Ascending aorta (tissue), 2 donors: ENCODE results near the gene CCDC88A. TPM values are rescaled to one million over a fixed set of nuclear protein-coding genes. Genes with fewer than 3 reads are reported as not detected.

Experiments
- DNase-seq, 2 donors: peaks; one replicate each; pipeline ENCODE4 v3.0.0-alpha.2; 2019; ENCODE audit warnings: low spot score in 2 of 2
- H3K27ac ChIP-seq, 2 donors: fragments of 200-600 bp; sonication (generic); one replicate each; pipeline ENCODE4 v1.5.1; 2016 to 2017; ENCODE audit warnings: mild to moderate bottlenecking in 1 of 2
- H3K27me3 ChIP-seq: fragments of 200-600 bp; sonication (generic); one replicate; pipeline ENCODE4 v1.5.1; 2017
- H3K36me3 ChIP-seq, 2 donors: fragments of 200-600 bp; sonication (generic); one replicate each; pipeline ENCODE4 v1.5.1; 2016
- H3K4me1 ChIP-seq, 2 donors: fragments of 200-600 bp; sonication (generic); one replicate each; pipeline ENCODE4 v1.5.1; 2016 to 2017; ENCODE audit warnings: mild to moderate bottlenecking in 1 of 2
- H3K4me3 ChIP-seq, 2 donors: fragments of 200-600 bp; sonication (generic); one replicate each; pipeline ENCODE4 v1.5.1; 2016 to 2017; ENCODE audit warnings: mild to moderate bottlenecking in 1 of 2
- H3K9me3 ChIP-seq, 2 donors: fragments of 200-600 bp; sonication (generic); one replicate each; pipeline ENCODE4 v1.5.1; 2016
- intact Hi-C: fragments of 100-400 bp; cut with DNase I; formaldehyde crosslinking; loops from one replicate; pipeline ENCODE4 v1.15.1; 2023
- total RNA-seq: library from RNA; depleted of rRNA; stranded (reverse); fragments of >200 nt; gene quantifications from one replicate; pipeline ENCODE4 v1.1.0, GENCODE V29; 2016
- TF ChIP-seq, protein P1 (sequence below), 3 experiments: fragments of 200-600 bp in 2 of 3; fragments of 450-650 bp in 1 of 3; sonication (generic) in 2 of 3; IDR thresholded peaks; one replicate each; pipeline ENCODE4 v1.5.1; 2016 to 2019; ENCODE audit warnings: antibody characterized with exemption in 3 of 3, mild to moderate bottlenecking in 1 of 3, moderate library complexity in 1 of 3

The CCDC88A gene
- total RNA-seq, 1 donor from 2014 or later, result 39.2 TPM

DNA sequence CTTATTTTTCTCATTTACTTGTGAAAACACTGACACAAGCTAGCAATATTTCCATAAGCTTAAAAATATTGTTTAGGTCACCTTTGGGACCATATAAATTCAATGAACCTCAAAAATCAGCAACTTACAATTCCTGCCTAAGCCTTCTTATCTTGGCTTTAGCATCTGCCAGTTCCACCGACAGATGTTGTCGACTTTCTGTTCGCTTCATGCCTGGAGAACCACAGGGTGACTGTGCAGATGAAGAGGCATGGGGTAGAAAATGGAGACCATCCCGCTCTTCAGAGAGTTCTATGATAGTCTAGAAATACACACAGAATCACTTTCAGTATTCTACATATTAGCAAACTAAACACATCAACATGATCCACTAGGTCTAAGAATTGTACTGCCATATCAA, 64.2 kb downstream of the CCDC88A start:
- TF ChIP-seq, protein P1, sequence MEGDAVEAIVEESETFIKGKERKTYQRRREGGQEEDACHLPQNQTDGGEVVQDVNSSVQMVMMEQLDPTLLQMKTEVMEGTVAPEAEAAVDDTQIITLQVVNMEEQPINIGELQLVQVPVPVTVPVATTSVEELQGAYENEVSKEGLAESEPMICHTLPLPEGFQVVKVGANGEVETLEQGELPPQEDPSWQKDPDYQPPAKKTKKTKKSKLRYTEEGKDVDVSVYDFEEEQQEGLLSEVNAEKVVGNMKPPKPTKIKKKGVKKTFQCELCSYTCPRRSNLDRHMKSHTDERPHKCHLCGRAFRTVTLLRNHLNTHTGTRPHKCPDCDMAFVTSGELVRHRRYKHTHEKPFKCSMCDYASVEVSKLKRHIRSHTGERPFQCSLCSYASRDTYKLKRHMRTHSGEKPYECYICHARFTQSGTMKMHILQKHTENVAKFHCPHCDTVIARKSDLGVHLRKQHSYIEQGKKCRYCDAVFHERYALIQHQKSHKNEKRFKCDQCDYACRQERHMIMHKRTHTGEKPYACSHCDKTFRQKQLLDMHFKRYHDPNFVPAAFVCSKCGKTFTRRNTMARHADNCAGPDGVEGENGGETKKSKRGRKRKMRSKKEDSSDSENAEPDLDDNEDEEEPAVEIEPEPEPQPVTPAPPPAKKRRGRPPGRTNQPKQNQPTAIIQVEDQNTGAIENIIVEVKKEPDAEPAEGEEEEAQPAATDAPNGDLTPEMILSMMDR (IDR thresholded peaks at IDR 0.05), result no peak

DNA sequence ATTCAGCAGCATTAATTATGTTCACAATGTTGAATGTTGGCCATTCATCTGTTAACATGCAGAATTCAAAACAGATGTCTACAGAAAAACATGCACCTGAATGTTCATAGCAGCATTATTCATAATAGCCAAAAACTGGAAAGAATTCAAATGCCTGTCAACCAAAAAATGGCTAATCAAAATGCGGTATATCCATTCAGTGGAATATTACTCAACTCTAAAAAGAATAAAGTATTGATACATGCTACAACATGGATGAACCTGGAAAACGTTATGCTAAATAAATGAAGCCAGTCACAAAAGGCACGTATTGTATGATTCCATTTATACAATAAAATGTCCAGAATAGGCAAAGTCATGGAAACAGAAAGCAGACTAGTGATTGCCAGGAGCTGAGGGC, 68.0 kb downstream of the CCDC88A start:
- Histone ChIP-seq H3K27ac (no peak overlapping the region), H3K9me3 (no peaks in the 10 kb centered on the region), H3K4me1 (no peaks in the 10 kb centered on the region), H3K27me3 (no peaks in the 10 kb centered on the region), H3K36me3 (peaks cover 14 to 23% of the 10 kb centered on the region in 2 donors), H3K4me3 (no peak overlapping the region)
- intact Hi-C loops, result no loop called here
- DNase-seq, result no peak
- TF ChIP-seq, protein P1 (IDR thresholded peaks at IDR 0.05), result no peak

More for the DNA sequence above, 64.2 kb downstream of the CCDC88A start:
- DNase-seq, result no peak
- no peaks in the 10 kb centered on the region for H3K4me1 ChIP-seq
- H3K27me3 ChIP-seq, result no peaks in the 10 kb centered on the region
- no peak overlapping the region for H3K27ac ChIP-seq
- no peak overlapping the region for H3K4me3 ChIP-seq
- peaks cover 14 to 19% of the 10 kb centered on the region in 2 donors for H3K36me3 ChIP-seq
- no peaks in the 10 kb centered on the region for H3K9me3 ChIP-seq
- intact Hi-C loops, result no loop called here

DNA sequence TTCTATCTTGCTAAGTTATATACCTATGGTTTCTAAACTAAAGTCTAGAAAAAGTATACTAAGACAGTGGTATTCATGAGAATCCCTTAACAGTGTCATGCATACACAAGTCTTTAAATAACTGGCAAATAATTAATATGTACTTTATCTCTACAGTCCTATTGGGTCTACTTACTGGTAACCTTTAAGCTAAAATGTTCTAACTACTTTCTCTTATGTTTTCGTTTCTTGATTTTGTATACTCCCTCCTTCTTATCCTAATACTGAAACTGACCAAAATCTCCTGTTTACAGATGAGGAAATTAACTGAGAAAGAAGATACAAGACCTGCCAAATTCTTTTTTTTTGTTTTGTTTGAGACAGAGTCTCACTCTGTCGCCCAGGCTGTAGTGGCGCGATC, 74.6 kb downstream of the CCDC88A start:
- intact Hi-C loops, result no loop called here
- Histone ChIP-seq H3K4me3 (no peak overlapping the region), H3K9me3 (no peaks in the 10 kb centered on the region), H3K27me3 (no peaks in the 10 kb centered on the region), H3K4me1 (no peaks in the 10 kb centered on the region), H3K27ac (no peak overlapping the region), H3K36me3 (peaks cover 14 to 33% of the 10 kb centered on the region in 2 donors)
- TF ChIP-seq, protein P1 (IDR thresholded peaks at IDR 0.05), result no peak
- DNase-seq, result no peak

DNA sequence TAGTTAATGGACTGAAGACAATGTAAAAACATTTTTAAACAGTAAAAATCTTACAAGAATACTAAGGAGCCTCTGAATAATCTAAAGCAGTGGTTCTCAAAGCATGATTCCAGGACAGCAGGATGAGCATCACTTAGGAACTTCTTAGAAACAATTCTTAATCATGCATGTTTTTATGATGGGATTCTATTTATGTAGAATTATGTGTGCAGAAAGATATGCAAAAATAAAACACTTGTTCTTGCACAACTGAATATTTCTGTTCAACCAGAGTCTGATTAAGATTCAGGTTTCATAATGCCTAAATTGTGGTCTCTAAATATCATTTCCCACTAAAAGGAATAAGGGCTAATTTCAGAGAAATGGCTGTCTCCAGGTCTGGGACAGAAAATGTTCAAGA, 81.4 kb downstream of the CCDC88A start:
- DNase-seq, result no peak
- intact Hi-C loops, result no loop called here
- no peaks in the 10 kb centered on the region for H3K9me3 ChIP-seq
- TF ChIP-seq, protein P1 (IDR thresholded peaks at IDR 0.05), result no peak
- H3K4me3 ChIP-seq, result no peak overlapping the region
- peaks cover 3 to 19% of the 10 kb centered on the region in 2 donors for H3K36me3 ChIP-seq
- H3K27ac ChIP-seq, result peak overlapping the region in 1 of 2 donors; percentile 35
- no peaks in the 10 kb centered on the region for H3K27me3 ChIP-seq
- H3K4me1 ChIP-seq, result peaks cover 0 to 2% of the 10 kb centered on the region in 2 donors

DNA sequence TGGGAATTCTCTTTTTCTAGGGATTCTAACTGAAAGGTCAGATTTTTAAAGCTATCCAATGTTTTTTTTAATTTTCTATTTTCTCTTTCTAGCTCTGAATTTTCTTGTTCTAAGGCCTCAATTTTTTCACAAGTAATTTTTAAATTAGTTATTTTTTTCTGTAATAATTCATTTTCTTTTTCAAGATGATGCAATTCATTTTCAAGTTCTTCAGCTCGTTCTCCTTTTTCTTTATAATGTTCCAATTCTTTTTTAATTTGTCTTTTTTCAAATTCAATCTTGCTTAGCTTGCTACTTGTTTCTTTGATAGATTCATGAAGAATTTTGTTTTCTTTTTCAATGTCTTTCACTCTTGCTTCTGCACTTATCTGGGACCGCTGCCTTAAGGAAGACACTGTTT, 84.9 kb downstream of the CCDC88A start:
- peaks cover 0 to 2% of the 10 kb centered on the region in 2 donors for H3K4me1 ChIP-seq
- DNase-seq, result no peak
- no peaks in the 10 kb centered on the region for H3K27me3 ChIP-seq
- peaks cover 3 to 20% of the 10 kb centered on the region in 2 donors for H3K36me3 ChIP-seq
- H3K9me3 ChIP-seq, result no peaks in the 10 kb centered on the region
- intact Hi-C loops, result no loop called here
- no peak overlapping the region for H3K4me3 ChIP-seq
- no peak overlapping the region for H3K27ac ChIP-seq
- TF ChIP-seq, protein P1 (IDR thresholded peaks at IDR 0.05), result no peak
